Mesenteric fat pad (tissue), 1 donor: Measurements from ENCODE around the gene CCDC122. TPM values are rescaled to one million over a fixed set of nuclear protein-coding genes. Genes with fewer than 3 reads are reported as not detected.

Source experiments
- DNase-seq: peaks from one replicate; pipeline ENCODE4 v3.0.0-alpha.2; 2020; ENCODE audit warnings: low spot score
- total RNA-seq: library from RNA; stranded (reverse); fragmentation: NEBNext Ultra II Directional; extraction: Animal tissue kit (Norgen Biotek cat#: 25700); gene quantifications from one replicate; pipeline ENCODE4 v1.2.1, GENCODE V29; 2021
- donor health status: DM: yes; HTN: yes; CAD: no.

The CCDC122 gene
- total RNA-seq, 1 donor from 2014 or later, result 2.4 TPM

DNA sequence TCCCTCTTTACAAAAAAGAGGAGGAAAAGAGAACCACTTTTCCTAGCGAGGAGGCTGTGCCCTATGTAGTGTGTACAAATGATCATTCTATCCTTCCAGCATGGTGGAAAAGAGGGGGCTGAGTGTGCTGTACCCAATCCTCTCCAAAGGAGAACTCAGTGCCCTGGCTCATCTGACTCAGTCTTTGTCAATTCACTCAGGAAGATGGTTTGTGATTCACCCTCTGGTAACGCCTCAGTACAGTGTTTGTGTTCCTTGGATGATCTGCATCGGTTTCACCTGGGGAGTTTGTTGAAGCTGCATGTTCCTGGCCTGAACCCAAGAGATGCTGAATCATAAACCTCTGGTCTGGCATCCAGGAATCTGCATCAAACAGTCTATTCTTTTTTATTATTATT is 74.5 kb downstream of the CCDC122 start:
- no peak for DNase-seq

DNA sequence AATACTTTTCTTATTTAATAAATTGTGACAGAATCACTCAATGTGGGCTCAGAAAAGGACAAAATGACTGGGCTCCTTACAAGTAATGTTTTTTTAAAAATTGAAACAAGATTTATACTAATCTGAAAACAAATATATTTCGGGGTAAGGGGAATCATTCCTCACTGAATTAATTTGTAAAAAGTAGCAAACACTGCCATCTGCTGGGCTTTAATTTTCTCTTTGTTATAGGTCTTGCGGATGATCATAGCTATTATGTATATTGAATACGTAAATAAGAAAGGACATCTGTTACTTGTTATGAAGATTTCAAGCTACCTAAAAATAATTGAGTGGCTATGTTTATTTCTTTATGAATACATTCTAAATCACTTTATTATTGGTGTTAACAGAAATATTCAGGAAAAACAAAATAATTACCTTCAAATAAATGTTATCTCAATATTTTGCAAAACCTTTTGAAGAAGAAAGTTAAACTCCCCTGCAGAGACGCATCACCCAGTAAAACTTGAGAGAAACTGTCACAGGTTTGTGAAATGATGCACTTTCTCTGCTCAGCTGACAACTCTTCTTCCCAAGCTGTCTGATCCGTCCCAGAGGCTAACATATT is 75.0 kb downstream of the CCDC122 start:
- no peak for DNase-seq

DNA sequence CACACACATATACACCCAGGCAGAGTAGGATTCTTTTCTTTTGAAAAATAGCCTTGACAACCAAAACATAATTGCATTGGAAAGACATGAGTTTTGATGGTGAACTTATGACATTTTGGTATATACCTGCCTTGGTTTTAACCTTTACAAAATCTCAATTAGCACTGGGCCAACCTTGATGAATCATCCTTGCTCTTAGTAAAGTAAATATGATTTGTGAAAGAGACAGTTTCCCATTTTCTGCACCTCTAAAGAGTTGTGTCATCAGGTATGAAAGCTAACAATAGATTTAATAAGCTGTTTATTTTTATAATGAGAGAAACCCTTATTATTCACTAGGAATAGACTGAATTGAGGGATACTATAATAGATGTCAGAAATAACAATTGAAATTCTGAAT is 77.0 kb downstream of the CCDC122 start:
- no peak for DNase-seq

DNA sequence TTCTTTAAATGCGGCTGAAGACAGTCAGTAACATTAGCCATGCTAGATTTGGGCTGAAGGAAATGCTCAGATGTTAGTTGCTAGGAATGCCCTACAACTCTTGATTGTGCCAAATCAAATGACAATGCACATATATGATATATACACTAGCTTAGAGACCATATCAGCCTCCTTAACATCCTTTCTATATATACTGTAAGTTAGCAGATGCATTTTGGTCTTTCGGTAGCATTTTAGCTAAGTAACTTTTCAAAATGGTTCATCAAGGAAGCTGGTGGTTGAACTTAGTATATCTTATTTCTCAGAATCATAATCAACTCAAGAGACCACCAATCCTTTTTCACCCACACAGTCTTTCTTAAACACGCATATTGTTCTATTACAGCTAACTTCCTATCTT is 78.7 kb downstream of the CCDC122 start:
- no peak for DNase-seq

DNA sequence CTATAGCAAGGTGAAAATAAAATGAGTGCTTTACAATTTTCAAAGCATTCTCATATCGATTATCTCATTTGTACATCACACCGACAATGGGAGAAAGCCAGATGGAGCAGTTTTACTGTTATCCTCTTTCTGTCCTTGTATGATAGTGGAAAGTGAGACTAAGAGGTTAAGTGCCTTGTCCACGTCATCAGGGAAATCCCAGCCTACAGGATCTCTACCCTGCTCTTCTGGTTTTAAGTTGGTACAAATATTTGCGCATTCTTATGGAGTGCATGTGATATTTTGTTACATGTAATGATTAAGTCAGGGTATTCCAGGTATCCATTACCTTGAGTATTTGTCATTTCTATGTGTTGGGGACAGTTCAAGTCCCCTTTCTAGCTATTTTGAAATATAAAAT is 80.3 kb downstream of the CCDC122 start:
- DNase-seq, result no peak

DNA sequence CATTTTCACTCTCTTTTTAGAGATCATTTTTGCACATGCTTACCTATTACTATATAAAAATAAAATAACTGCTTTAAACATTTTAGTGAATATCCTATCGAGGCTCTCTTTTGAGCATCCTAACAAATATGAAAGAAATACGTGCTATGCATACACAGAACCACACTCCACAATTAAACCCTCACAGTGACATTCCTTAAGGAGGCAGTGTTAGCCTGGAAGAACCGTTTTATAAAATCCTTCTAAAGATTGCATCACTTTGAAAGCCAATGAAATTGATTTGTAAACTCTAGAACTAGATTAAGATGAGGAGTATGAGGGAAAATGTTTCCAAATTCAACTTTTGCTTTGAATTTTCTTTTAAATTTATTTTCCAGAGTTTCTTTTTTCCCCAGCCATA is 81.7 kb downstream of the CCDC122 start:
- no peak for DNase-seq

DNA sequence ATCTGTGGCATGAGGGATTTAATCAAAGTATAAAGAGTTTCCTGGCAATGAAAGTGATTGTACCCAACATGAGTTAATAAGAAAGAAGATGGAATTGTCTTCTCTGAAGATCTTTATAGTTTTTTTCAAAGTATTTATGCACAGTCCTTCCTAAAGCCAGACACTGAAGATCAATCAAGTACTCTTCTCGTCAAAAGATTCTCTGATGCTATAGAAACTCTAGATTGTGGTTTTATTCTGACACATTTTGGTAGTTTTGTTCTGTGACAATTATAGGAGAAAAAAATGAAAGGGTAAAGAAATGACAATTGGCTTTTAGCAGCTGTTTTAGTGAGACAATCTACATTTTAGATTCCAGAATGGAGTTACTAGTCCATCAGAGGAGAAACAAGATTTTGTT is 82.4 kb downstream of the CCDC122 start:
- DNase-seq, result no peak

DNA sequence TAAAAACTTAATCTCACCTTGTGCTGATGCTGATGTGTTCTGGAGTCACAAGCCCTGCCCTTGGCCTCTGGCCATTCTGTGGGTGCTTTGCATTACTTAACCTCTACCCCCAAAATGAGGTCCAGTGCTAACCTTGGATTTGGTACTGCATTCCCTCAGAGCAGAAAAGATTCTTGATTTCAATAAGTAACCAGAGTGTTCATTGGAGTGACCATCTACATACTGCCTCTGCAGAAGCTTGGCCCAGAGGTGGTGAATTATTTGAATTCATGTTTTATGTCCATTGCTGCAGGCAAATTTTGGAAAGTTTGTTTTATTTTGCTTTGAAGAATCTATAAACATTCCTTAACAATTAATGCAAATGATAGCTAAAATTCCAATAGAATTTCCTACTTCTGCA is 85.1 kb downstream of the CCDC122 start:
- DNase-seq, result no peak

DNA sequence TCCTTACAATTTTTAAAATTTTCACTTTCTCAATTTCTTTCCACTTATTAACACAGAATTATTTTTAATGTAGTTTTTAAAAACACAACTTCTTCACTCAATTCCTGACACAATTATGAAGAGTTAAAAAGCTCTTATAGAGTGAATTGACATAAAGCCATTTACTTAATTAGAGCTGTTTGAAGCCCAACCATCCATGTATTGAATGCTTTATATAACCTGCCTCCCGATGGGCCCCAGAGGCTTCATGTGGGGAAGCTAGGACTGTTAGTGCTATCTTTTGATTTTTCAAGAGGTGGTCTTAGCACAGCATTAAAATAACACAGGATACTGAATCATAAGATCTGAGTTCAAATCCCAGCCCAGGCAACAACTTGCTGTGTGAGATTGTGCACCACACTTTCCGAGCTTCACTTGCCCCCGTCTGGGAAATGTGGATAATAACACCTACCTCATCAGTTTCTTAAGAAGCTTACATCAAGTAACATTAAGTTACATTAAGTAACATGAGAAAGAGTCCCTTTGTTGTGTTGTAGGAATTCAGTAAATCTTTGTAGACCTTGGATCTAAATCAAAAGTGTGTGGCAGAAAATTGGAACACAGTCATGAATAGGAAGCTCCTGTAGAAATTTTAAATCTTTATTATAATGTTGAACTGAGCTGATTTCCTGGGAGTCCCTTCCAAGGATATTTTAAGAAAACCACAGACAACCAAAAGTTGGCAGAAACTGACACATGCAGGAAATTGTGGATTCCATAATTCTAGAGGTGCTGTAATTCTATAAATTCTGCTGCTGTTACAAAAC is 87.3 kb downstream of the CCDC122 start:
- no peak for DNase-seq

DNA sequence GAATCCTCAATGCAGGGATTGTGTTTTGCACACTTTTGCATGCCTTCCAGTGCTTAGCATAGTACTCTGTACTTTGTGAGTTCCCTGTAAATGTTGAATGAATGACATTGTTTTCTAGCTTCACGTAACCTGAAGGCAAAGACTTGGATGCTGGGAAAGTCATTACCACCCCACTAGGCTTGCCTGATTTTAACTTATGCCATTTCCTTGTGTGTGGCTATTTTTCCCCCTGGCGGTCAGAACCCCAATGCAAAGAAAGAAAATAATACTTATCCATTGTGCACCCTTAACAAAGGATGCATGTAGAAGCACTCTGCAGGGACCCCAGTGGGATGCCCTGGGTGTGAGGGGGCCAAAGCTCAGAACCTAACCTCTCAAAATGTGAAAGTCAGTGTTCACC is 91.5 kb downstream of the CCDC122 start:
- DNase-seq, result no peak

DNA sequence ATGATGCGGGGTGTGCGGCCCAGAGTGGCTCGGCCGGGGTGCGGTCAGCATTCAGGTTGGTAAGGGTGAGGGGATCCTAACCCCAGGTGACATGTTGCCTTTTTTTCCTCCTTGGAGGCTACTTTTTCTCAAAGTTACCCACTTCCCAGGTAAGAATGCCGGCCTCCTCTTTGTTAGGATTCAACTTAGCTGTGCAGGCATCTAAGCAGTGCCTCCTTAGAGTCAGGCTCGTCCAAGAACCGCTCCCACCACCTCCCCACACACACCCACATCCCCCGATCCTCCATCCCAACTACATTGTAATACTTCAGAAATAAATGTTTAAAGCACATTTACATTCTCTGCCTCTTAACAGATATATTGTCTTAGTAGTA is 92.0 kb downstream of the CCDC122 start:
- no peak for DNase-seq

DNA sequence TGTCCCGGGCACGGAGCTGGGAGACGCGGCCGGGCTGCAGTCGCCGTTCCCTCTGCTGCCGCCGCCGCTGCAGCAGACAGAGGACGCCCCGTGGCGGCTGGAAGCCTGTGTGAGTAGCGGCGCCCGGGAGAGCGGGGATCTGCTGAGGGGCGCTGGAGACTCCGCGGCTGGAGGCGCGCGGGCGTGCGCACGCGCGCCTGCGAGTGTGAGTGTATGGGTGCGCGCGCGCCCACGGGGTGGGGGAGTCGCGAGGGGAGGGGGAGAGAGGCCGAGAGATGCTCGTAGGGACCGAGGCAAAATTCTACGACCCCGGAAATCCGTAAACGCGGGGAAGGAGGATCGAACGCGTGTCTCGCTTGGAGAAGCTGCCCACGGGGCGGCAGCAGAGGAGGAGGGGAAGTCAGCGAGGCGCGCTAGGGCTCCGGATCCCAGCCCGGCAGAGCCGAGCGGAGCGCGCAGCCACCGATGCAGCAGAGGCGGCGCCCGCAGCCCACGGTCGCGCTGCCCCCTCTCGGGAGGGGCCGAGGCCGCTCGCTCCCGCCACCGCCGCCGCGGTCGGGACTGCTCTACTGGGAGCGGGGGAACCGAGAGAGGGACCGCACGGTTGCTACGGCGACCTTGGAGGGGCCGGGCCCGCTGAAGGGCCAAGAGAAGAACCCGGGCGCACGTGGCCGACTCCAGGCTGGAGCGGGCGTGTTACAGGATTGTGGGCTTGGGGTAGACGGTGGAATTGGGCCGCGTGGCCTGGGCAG is 92.6 kb downstream of the CCDC122 start, which contains the start of gene ENOX1:
ENOX1 (minus strand) TSS at position 207 of the 752 bp plus-strand sequence.
- DNase-seq, result no peak

DNA sequence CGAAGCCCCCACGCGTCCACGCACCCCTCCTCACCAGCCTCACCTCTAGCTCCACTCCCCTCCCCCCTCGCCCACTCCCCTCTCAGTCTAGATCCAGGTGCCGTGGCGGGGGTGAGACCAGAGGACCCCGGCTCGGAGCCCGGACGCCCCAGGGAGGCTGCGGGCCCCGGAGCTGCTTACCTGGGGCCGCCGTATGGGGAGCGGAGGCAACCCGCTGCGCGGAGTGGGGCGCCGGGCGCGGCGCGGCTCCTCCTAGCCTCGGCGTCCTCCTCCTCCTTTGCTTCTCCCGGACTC is 93.1 kb downstream of the CCDC122 start:
- DNase-seq, result no peak

Other genes with a start within 250 kb of the CCDC122 start
- gene ENOX1, start 92.8 kb downstream of the CCDC122 start, total RNA-seq, result 8.2 TPM
- gene LACC1, start 164 bp upstream of the CCDC122 start, total RNA-seq, result 13.6 TPM